OCI-LY7 (cell line): ENCODE data around the gene PET100. TPM values are rescaled to one million over a fixed set of nuclear protein-coding genes. Genes with fewer than 3 reads are reported as not detected.

Source experiments
- BruUV-seq: library from RNA; stranded (reverse); fragments of 400-500 nt; replicated peaks from 2 replicates; lab custom pipeline; 2021; lab: Mats Ljungman, UMichigan
- CTCF ChIA-PET: fragments of 300-600 bp; sonication (Branson Sonifier 250); formaldehyde crosslinking; loops from one replicate; lab custom pipeline; 2022; ENCODE audit warnings: antibody characterized with exemption; ENCODE audit not compliant: unreplicated experiment; lab: Charles Lee
- POLR2A ChIA-PET: fragments of 300-600 bp; sonication (Branson Sonifier 250); formaldehyde crosslinking; loops from one replicate; lab custom pipeline; 2022; ENCODE audit warnings: antibody characterized with exemption; lab: Charles Lee
- DNase-seq: peaks from one replicate; pipeline ENCODE4 v3.0.0-alpha.2; 2015; ENCODE audit warnings: low spot score
- H2AFZ ChIP-seq: fragments of 200-600 bp; sonication (generic), shearing (Covaris generic); 2 replicates; pipeline ENCODE4 v1.6.1; 2014; ENCODE audit warnings: mild to moderate bottlenecking, antibody characterized with exemption, low read length, moderate library complexity
- H3K27ac ChIP-seq: fragments of 200-600 bp; sonication (generic); 2 replicates; pipeline ENCODE4 v1.5.1; 2014; ENCODE audit warnings: mixed run types, low read depth, mild to moderate bottlenecking, moderate library complexity, low read length, inconsistent platforms; ENCODE audit not compliant: poor library complexity, severe bottlenecking
- H3K36me3 ChIP-seq: fragments of 200-600 bp; sonication (generic); 2 replicates; pipeline ENCODE4 v1.6.1; 2014; ENCODE audit warnings: mild to moderate bottlenecking, antibody characterized with exemption, low read length, moderate library complexity, mixed read lengths; ENCODE audit not compliant: insufficient read depth
- H3K4me1 ChIP-seq: fragments of 200-600 bp; sonication (generic); 2 replicates; pipeline ENCODE4 v1.5.1; 2014; ENCODE audit warnings: mild to moderate bottlenecking, low read length; ENCODE audit not compliant: insufficient read depth, poor library complexity, severe bottlenecking
- H3K4me2 ChIP-seq: fragments of 200-600 bp; sonication (generic); 2 replicates; pipeline ENCODE4 v1.6.1; 2014; ENCODE audit warnings: mild to moderate bottlenecking, low read length
- H3K4me3 ChIP-seq: fragments of 200-600 bp; sonication (generic); 2 replicates; pipeline ENCODE4 v1.5.1; 2014; ENCODE audit warnings: mild to moderate bottlenecking, low read depth, low read length; ENCODE audit not compliant: poor library complexity, severe bottlenecking
- H3K79me2 ChIP-seq: fragments of 200-600 bp; sonication (generic); 2 replicates; pipeline ENCODE4 v1.6.1; 2016; ENCODE audit warnings: low read depth, mild to moderate bottlenecking, low read length, moderate library complexity, mixed read lengths; ENCODE audit not compliant: insufficient read depth
- H3K9me2 ChIP-seq: fragments of 200-600 bp; sonication (generic); 2 replicates; pipeline ENCODE4 v1.6.1; 2016; ENCODE audit warnings: mild to moderate bottlenecking, low read length, mixed read lengths; ENCODE audit not compliant: insufficient read depth
- H3K9me3 ChIP-seq: fragments of 200-600 bp; sonication (generic); 2 replicates; pipeline ENCODE4 v1.6.1; 2014; ENCODE audit warnings: mild to moderate bottlenecking, mixed run types, low read length, mixed read lengths
- H4K20me1 ChIP-seq: fragments of 200-600 bp; sonication (generic); 2 replicates; pipeline ENCODE4 v1.6.1; 2014; ENCODE audit warnings: mild to moderate bottlenecking, antibody characterized with exemption, low read length, moderate library complexity, mixed read lengths; ENCODE audit not compliant: insufficient read depth
- CTCF ChIP-seq: fragments of 200-600 bp; sonication (generic); conservative IDR thresholded peaks from 2 replicates; pipeline ENCODE4 v1.5.1; 2014; ENCODE audit warnings: mild to moderate bottlenecking, antibody characterized with exemption, low read length, moderate library complexity, mixed read lengths
- EZH2phosphoT487 ChIP-seq: fragments of 200-600 bp; sonication (generic); IDR thresholded peaks from 2 replicates; pipeline ENCODE4 v1.6.1; 2018; ENCODE audit warnings: low read depth, borderline replicate concordance, mild to moderate bottlenecking, mixed run types, antibody characterized with exemption, low read length, moderate library complexity, mixed read lengths
- intact Hi-C: fragments of 100-400 bp; cut with micrococcal nuclease; formaldehyde crosslinking; loops from one replicate; pipeline ENCODE4 v1.10.0; 2022; ENCODE audit not compliant: unreplicated experiment
- microRNA-seq: library from miRNA; unstranded; fragments of <30 nt; microRNA quantifications from one replicate; pipeline ENCODE4 v1.2.0, GENCODE V29; 2022; ENCODE audit warnings: borderline replicate concordance
- small RNA-seq: library from RNA; depleted of rRNA; stranded (forward); fragments of <200 nt; gene quantifications from one replicate; pipeline ENCODE3, GENCODE V24; 2014
- total RNA-seq, 2 experiments: library from RNA; depleted of rRNA in 1 of 2; stranded (reverse); fragments of >200 nt in 1 of 2; shearing (Covaris generic) in 1 of 2; gene quantifications; 2 replicates each; pipeline ENCODE4 v1.2.3, GENCODE V29; 2014 to 2022

Gene PET100
- total RNA-seq, 2 experiments from 2014 or later = 48.8 to 118 TPM

- CTCF ChIA-PET = interaction anchor here (0.6 to 1.3 kb wide), 7 partner anchors 17 to 151 kb away, joined by 3 to 8 read pairs (median 4); partner anchors contain the start of genes PET100 and XAB2
- peaks cover 45% of the 10 kb centered on the region for H3K4me1 ChIP-seq
Observed at GRCh38 chr19:7680606-7681339, 51.2 kb downstream of the PET100 start, which contains the start of gene TRAPPC5. TSS of gene TRAPPC5 (plus strand) at chr19:7680833. CDS start at chr19:7682254, 1,421 bp downstream.

More at GRCh38 chr19:7680606-7681339, 51.2 kb downstream of the PET100 start, which contains the start of gene TRAPPC5:
- TF ChIP-seq EZH2phosphoT487 = no peak
- peak; percentile 87 for TF ChIP-seq CTCF
- H3K27ac ChIP-seq = peak within 1 kb of the TSS; percentile 48
- no peaks in the 10 kb centered on the region for H3K9me2 ChIP-seq
- peak within 1 kb of the TSS; percentile 53 for H2AFZ ChIP-seq
- H3K9me3 ChIP-seq = no peaks in the 10 kb centered on the region
- intact Hi-C loops = loop anchor here (1.0 to 2.0 kb wide), 4 partner anchors 22 to 578 kb away; partner anchors contain the start of gene FCER2
- peak within 1 kb of the TSS; percentile 92 for H3K4me2 ChIP-seq
- no peaks in the 10 kb centered on the region for H4K20me1 ChIP-seq
- POLR2A ChIA-PET = interaction anchor here (0.6 to 1.2 kb wide), 3 partner anchors 15 to 43 kb away, joined by 3 to 5 read pairs (median 4); no protein-coding TSS in a partner anchor
- H3K4me3 ChIP-seq = peak within 1 kb of the TSS; percentile 96
- peak; percentile 93 for DNase-seq
- H3K79me2 ChIP-seq = peaks cover 14% of the 10 kb centered on the region; the same call in 1 of the 2 replicates
- BruUV-seq = no TSS peak
- peaks cover 34% of the 10 kb centered on the region for H3K36me3 ChIP-seq

Small RNA genes within 50 kb of the gene (microRNA-seq; reads per million reads assigned to microRNA genes)
- gene MIR6792 = not detected

Small RNA genes within 50 kb of the gene (small RNA-seq; reads per million reads assigned to genes)
- gene MIR6792 = not detected

Other genes with a start within 250 kb of the PET100 start
- not detected in 2 replicates for gene PEX11G, start 140.8 kb upstream of the PET100 start, total RNA-seq (2014; rRNA removed; shearing (Covaris generic))
- gene PEX11G, start 140.8 kb upstream of the PET100 start, total RNA-seq (2022) = not detected in 2 replicates
- not detected in 2 replicates for gene ZNF358, start 113.7 kb upstream of the PET100 start, total RNA-seq (2014; rRNA removed; shearing (Covaris generic))
- not detected in 2 replicates for gene ZNF358, start 113.7 kb upstream of the PET100 start, total RNA-seq (2022)
- 2.4 and 7.8 TPM in 2 replicates for gene MCOLN1, start 107.2 kb upstream of the PET100 start, total RNA-seq (2014; rRNA removed; shearing (Covaris generic))
- gene MCOLN1, start 107.2 kb upstream of the PET100 start, total RNA-seq (2022) = 16.7 and 18.3 TPM in 2 replicates
- gene PNPLA6, start 94.1 kb upstream of the PET100 start, total RNA-seq (2014; rRNA removed; shearing (Covaris generic)) = 50.6 and 54.3 TPM in 2 replicates
- gene PNPLA6, start 94.1 kb upstream of the PET100 start, total RNA-seq (2022) = 92.4 and 93.0 TPM in 2 replicates
- 1.1 and 1.6 TPM in 2 replicates for gene CAMSAP3, start 33.9 kb upstream of the PET100 start, total RNA-seq (2014; rRNA removed; shearing (Covaris generic))
- gene CAMSAP3, start 33.9 kb upstream of the PET100 start, total RNA-seq (2022) = 1.9 and 2.8 TPM in 2 replicates
- gene XAB2, start 248 bp upstream of the PET100 start, total RNA-seq (2014; rRNA removed; shearing (Covaris generic)) = 35.0 and 36.6 TPM in 2 replicates
- 39.7 and 39.9 TPM in 2 replicates for gene XAB2, start 248 bp upstream of the PET100 start, total RNA-seq (2022)
- 0.82 TPM in 1 of 2 replicates, not detected in the other for gene PCP2, start 3.9 kb downstream of the PET100 start, total RNA-seq (2014; rRNA removed; shearing (Covaris generic))
- gene PCP2, start 3.9 kb downstream of the PET100 start, total RNA-seq (2022) = 2.0 and 2.1 TPM in 2 replicates
- gene STXBP2, start 7.3 kb downstream of the PET100 start, total RNA-seq (2014; rRNA removed; shearing (Covaris generic)) = 27.7 and 43.0 TPM in 2 replicates
- gene STXBP2, start 7.3 kb downstream of the PET100 start, total RNA-seq (2022) = 121 and 138 TPM in 2 replicates
- not detected in 2 replicates for gene RETN, start 39.3 kb downstream of the PET100 start, total RNA-seq (2014; rRNA removed; shearing (Covaris generic))
- not detected in 2 replicates for gene RETN, start 39.3 kb downstream of the PET100 start, total RNA-seq (2022)
- 0.22 and 0.28 TPM in 2 replicates for gene MCEMP1, start 47.3 kb downstream of the PET100 start, total RNA-seq (2014; rRNA removed; shearing (Covaris generic))
- not detected in 2 replicates for gene MCEMP1, start 47.3 kb downstream of the PET100 start, total RNA-seq (2022)
- 78.4 and 91.5 TPM in 2 replicates for gene TRAPPC5, start 51.0 kb downstream of the PET100 start, total RNA-seq (2014; rRNA removed; shearing (Covaris generic))
- 115 and 150 TPM in 2 replicates for gene TRAPPC5, start 51.0 kb downstream of the PET100 start, total RNA-seq (2022)
- gene FCER2, start 72.3 kb downstream of the PET100 start, total RNA-seq (2014; rRNA removed; shearing (Covaris generic)) = 3.3 and 3.7 TPM in 2 replicates
- 3.9 and 4.6 TPM in 2 replicates for gene FCER2, start 72.3 kb downstream of the PET100 start, total RNA-seq (2022)
- gene CLEC4G, start 102.3 kb downstream of the PET100 start, total RNA-seq (2014; rRNA removed; shearing (Covaris generic)) = not detected in 2 replicates
- gene CLEC4G, start 102.3 kb downstream of the PET100 start, total RNA-seq (2022) = not detected in 2 replicates
- not detected in 2 replicates for gene CD209, start 117.7 kb downstream of the PET100 start, total RNA-seq (2014; rRNA removed; shearing (Covaris generic))
- not detected in 2 replicates for gene CD209, start 117.7 kb downstream of the PET100 start, total RNA-seq (2022)
- not detected in 2 replicates for gene CLEC4M, start 133.4 kb downstream of the PET100 start, total RNA-seq (2014; rRNA removed; shearing (Covaris generic))
- not detected in 2 replicates for gene CLEC4M, start 133.4 kb downstream of the PET100 start, total RNA-seq (2022)
- gene EVI5L, start 200.4 kb downstream of the PET100 start, total RNA-seq (2014; rRNA removed; shearing (Covaris generic)) = 2.7 and 7.4 TPM in 2 replicates
- gene EVI5L, start 200.4 kb downstream of the PET100 start, total RNA-seq (2022) = 5.5 and 5.9 TPM in 2 replicates
- gene PRR36, start 244.6 kb downstream of the PET100 start, total RNA-seq (2014; rRNA removed; shearing (Covaris generic)) = not detected in 2 replicates
- gene PRR36, start 244.6 kb downstream of the PET100 start, total RNA-seq (2022) = 0.17 TPM in 1 of 2 replicates, not detected in the other